HUES6 (cell line): ENCODE measurements around the gene HACL1.
"Not testable (repeated sequence)": the region's sequence is repeated elsewhere in the genome, so short reads cannot be mapped to it uniquely, and the experiment has no call there.

Source experiments
- H3K27ac ChIP-seq: 2 replicates; pipeline ENCODE4 v1.7.0; 2013; ENCODE audit warnings: low read depth, mild to moderate bottlenecking, low read length, inconsistent platforms
- H3K27me3 ChIP-seq: 2 replicates; pipeline ENCODE4 v1.6.1; 2013; ENCODE audit warnings: low read length; ENCODE audit not compliant: control insufficient read depth, insufficient read depth
- H3K36me3 ChIP-seq: 2 replicates; pipeline ENCODE4 v1.6.1; 2013; ENCODE audit warnings: low read length; ENCODE audit not compliant: control insufficient read depth, insufficient read depth
- H3K4me1 ChIP-seq: 2 replicates; pipeline ENCODE4 v1.6.1; 2013; ENCODE audit warnings: low read length; ENCODE audit not compliant: control insufficient read depth, insufficient read depth
- H3K4me3 ChIP-seq: 2 replicates; pipeline ENCODE4 v1.5.1; 2013; ENCODE audit warnings: low read depth, low read length
- H3K9ac ChIP-seq: one replicate; pipeline ENCODE4 v1.6.1; 2013; ENCODE audit warnings: mild to moderate bottlenecking, low read length
- H3K9me3 ChIP-seq: 2 replicates; pipeline ENCODE4 v1.6.1; 2013; ENCODE audit warnings: low read depth, low read length; ENCODE audit not compliant: control insufficient read depth, insufficient read depth

HACL1 gene

DNA sequence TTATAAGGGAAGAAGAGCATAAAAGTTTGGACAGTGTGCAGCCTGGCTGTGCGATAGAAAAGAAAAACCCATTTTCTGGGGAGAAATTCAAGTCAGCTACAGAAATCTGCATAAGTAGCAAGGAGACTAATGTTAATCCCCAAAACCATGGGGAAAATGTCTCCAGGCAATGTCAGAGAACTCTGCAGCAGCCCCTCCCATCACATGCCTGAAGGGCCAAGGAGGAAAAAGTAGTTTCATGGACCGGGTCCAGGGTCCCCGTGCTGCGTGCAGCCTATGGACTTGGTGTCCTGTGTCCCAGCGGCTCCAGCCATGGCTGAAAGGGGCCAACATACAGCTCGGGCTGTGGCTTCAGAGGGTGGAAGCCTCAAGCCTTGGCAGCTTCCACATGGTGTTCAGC lies 51.5 kb downstream of the HACL1 start:
- Histone ChIP-seq H3K27me3 (no peaks in the 10 kb centered on the region), H3K9me3 (no peaks in the 10 kb centered on the region), H3K4me3 (no peak overlapping the region), H3K4me1 (peaks cover 4% of the 10 kb centered on the region; the same call in 1 of the 2 replicates), H3K9ac (no peak overlapping the region), H3K36me3 (no peaks in the 10 kb centered on the region; the same call in 1 of the 2 replicates), H3K27ac (no peak overlapping the region)

DNA sequence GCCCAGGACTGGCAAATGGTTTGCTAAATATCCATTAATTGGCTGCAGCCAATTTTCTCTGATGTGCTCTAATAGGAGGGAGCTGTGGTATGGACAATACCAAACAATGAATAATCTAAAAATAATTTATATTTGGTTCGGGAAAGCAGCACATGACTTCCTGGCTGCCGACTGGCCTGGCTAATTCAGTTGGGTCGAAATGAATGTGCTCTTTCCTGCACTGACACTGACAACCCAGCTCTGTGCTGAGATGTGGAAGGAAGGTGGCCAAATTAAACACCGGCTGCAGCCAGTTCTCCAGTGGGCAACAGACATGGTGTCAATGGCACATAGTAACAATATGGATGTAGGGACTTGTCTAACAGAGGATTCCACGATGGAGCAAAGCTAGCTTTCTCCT lies 58.8 kb downstream of the HACL1 start:
- Histone ChIP-seq H3K9ac (no peak overlapping the region), H3K4me1 (no peaks in the 10 kb centered on the region), H3K27ac (no peak overlapping the region), H3K36me3 (no peaks in the 10 kb centered on the region), H3K27me3 (no peaks in the 10 kb centered on the region), H3K4me3 (no peak overlapping the region), H3K9me3 (no peaks in the 10 kb centered on the region)

DNA sequence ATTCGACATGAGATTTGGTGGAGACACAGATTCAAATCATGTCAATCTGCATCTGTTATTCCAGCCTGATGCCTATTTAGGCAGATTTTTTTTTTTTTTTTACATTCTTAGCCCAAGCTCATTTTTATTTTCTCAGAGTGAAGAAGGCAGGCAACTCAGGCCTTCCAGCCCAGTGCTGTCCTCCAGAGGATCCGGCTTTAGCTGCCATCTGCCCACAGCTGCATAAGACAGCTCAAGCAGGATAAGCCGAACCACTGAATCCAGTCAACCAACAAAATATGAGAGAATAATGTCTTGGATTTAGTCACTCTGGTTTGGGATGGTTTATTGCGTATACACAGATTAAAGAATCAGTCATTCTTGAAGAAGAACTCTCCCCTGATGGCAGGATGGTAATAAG lies 60.0 kb downstream of the HACL1 start:
- no peaks in the 10 kb centered on the region for H3K27me3 ChIP-seq
- H3K9ac ChIP-seq, result no peak overlapping the region
- no peaks in the 10 kb centered on the region for H3K4me1 ChIP-seq
- no peak overlapping the region for H3K27ac ChIP-seq
- no peak overlapping the region for H3K4me3 ChIP-seq
- no peaks in the 10 kb centered on the region for H3K36me3 ChIP-seq
- no peaks in the 10 kb centered on the region for H3K9me3 ChIP-seq

DNA sequence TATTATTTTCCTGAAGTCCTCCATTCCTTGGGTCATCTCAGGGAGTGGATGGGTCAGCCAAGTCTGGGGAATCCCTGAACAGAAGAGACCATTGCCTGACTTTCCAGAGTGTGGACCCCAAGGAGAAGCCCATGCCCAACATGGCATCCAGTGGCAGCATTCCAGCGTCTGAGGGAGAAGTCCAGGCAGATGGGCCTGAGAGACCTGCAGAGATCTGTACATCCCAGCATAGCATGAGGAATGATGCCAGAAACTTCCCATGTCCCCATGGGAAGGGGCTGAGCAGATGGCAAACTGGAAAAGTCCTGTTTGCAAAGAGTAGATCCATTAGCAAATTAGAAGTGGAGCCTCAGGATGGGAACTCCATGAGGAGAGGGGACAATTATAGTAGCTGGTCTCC lies 62.3 kb downstream of the HACL1 start:
- Histone ChIP-seq H3K9me3 (no peaks in the 10 kb centered on the region), H3K9ac (no peak overlapping the region), H3K4me1 (no peaks in the 10 kb centered on the region), H3K4me3 (no peak overlapping the region), H3K36me3 (no peaks in the 10 kb centered on the region), H3K27me3 (no peaks in the 10 kb centered on the region), H3K27ac (no peak overlapping the region)

DNA sequence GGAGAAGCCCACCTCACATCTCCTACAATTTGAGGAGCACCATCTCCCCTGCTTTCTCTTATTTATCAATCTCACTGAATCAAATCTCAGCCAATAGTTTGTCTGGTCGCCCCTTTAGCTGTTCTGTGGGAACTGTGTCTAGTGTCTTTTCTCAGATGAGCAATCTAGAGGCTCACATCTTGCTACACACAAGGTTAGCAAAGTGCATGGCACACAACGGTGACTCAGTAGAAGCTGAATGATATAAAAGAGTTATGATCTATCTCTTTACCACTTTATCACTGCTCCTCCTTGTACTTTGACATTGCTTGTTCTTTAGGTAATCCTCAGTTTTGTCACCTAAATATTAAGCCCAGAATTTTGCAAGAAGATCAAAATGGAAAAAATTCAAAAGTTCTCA lies 63.0 kb downstream of the HACL1 start:
- H3K27me3 ChIP-seq, result no peaks in the 10 kb centered on the region

DNA sequence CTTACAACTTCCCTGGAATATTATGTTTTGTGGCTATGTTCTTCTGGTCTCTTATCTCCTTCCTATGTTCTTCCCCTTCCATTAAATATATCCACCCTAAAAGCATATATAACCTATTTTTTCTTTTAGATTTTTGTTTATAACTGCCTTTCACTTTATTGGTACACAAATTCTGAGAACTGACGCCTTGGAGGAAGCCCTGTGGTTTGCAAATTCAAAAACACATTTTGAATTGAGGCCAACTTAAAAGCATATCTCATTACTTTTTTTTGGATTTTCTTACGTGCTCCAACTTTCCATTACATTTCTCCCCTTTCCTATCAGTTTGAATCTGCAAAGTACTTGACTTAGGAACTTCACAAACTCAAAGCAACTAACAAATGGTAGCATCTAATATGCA lies 64.5 kb downstream of the HACL1 start:
- Histone ChIP-seq H3K4me1 (no peaks in the 10 kb centered on the region), H3K9me3 (no peaks in the 10 kb centered on the region), H3K9ac (no peak overlapping the region), H3K4me3 (no peak overlapping the region), H3K27ac (no peak overlapping the region), H3K36me3 (no peaks in the 10 kb centered on the region), H3K27me3 (no peaks in the 10 kb centered on the region)

More for the DNA sequence above, 63.0 kb downstream of the HACL1 start:
- Histone ChIP-seq H3K4me3 (no peak overlapping the region), H3K27ac (no peak overlapping the region), H3K4me1 (no peaks in the 10 kb centered on the region), H3K9ac (no peak overlapping the region), H3K9me3 (no peaks in the 10 kb centered on the region), H3K36me3 (no peaks in the 10 kb centered on the region)

DNA sequence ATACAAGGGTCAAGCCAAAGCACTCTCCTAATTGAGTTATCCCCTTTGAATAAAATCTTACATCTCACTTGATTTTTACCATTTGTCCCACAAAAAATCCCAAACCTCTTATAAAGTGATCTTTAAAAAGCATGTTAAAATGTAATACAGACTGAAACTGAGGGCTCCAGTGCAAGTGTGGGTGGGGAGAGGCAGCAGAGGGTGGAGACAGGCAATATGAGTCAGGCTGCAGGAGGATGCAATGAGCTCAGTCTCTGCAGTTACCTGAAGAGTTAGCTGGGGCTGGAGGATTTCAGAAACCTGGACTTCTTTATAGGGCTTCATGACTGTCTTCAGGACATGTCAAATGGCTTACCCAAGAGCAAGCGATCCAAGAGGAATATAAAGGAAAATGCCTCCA lies 65.6 kb downstream of the HACL1 start:
- Histone ChIP-seq H3K9me3 (no peaks in the 10 kb centered on the region), H3K27me3 (no peaks in the 10 kb centered on the region), H3K9ac (no peak overlapping the region), H3K36me3 (no peaks in the 10 kb centered on the region), H3K4me1 (no peaks in the 10 kb centered on the region), H3K27ac (no peak overlapping the region), H3K4me3 (no peak overlapping the region)

DNA sequence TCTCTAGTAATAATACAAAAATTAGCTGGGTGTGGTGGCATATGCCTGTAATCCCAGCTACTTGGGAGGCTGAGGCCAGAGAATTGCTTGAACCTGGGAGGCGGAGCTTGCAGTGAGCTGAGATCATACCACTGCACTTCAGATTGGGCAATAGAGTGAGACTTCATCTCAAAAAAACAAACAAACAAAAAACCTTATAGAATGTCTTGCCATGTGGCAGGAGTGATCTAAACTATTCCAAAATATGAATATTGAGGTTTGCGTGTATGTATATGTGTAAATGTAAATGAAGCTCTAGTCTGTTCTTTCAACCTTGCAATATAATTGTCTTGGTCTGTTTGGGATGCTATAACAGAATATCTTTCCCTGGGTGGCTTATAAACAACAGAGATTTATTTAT lies 68.8 kb downstream of the HACL1 start:
- H3K27me3 ChIP-seq, H3K36me3 ChIP-seq: not testable (repeated sequence)

DNA sequence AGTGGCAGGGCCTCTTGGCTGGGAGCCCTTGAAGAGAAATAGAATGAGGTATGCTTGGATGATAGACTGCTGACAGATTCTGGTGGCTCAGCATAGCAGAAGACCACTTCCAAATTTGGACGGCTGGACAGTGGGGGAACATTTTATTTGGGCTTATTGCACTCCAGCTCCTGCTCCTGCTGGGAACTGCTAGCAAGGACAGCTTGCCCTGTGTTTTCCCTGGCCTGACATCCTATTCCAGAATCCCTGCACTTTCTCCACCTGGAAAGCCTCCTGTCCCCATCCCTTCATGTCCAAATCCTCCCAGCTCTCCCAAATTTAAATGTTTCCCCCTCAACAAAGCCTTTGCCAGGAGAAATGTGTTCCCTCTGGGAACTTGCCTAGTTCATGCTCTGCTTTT lies 70.0 kb downstream of the HACL1 start:
- no peaks in the 10 kb centered on the region for H3K36me3 ChIP-seq
- H3K9me3 ChIP-seq, result no peaks in the 10 kb centered on the region
- no peaks in the 10 kb centered on the region for H3K27me3 ChIP-seq
- peaks cover 4% of the 10 kb centered on the region; the same call in 1 of the 2 replicates for H3K4me1 ChIP-seq
- no peak overlapping the region for H3K27ac ChIP-seq
- no peak overlapping the region for H3K9ac ChIP-seq
- H3K4me3 ChIP-seq, result no peak overlapping the region

More for the DNA sequence above, 68.8 kb downstream of the HACL1 start:
- not testable (repeated sequence) for H3K9me3 ChIP-seq, H3K27ac ChIP-seq, H3K4me3 ChIP-seq, H3K4me1 ChIP-seq, H3K9ac ChIP-seq

DNA sequence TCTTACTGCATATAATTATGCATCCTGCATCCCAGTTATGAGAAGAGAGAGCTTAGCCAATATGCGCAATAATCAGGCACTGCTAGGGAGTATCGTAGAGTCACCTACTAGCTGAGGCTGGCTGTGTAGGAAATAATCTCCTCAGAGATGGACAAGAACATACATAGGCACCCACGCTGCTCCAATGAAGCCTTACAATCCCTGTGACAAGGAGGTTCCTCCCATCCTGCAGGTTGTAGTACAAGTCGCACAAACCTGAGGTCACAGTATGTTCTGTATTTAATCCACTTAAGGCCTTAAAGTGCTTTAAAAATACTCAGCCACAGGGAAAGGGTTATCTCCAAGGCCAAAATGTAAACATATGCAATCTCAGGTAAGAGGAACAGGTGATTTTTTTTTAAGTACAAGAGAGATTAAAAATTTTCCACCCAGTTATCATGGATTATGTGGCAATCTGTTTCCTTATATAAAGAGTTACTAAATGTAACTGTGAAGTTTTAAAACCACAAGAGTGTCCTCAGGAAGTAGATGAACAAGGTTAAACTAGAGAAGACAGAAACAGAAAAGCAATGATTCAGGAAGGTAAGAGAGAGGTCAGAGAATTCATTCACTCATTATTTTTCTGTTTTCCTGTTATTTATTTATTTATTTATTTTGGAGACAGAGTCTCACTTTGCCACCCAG lies 72.4 kb downstream of the HACL1 start:
- no peak overlapping the region for H3K4me3 ChIP-seq
- H3K36me3 ChIP-seq, result no peaks in the 10 kb centered on the region
- no peak overlapping the region for H3K9ac ChIP-seq
- H3K27me3 ChIP-seq, result no peaks in the 10 kb centered on the region
- H3K4me1 ChIP-seq, result peaks cover 4% of the 10 kb centered on the region; the same call in 1 of the 2 replicates
- no peaks in the 10 kb centered on the region for H3K9me3 ChIP-seq
- no peak overlapping the region for H3K27ac ChIP-seq

DNA sequence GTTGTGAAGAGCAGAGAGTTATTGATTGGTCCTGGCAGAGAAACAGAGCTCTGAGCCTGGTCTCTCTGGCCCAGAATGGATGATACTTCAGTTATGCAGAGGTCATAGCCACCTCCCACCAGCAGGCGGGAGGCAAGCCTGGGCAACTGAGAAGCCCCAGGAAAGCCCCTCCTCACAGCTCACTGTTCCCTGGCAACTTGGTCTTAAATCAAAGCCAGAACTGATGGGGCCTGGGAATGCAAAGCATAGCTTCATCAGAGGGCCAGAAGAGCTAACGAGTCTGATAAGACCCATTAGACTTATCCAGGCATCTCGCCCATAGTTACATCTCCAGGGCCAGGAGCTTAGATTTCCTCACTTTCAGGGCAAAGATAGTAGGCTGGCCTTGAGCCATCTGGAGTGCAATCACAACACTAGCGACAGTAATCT lies 74.3 kb downstream of the HACL1 start:
- H3K36me3 ChIP-seq, result no peaks in the 10 kb centered on the region
- no peaks in the 10 kb centered on the region for H3K27me3 ChIP-seq
- H3K9ac ChIP-seq, result no peak overlapping the region
- H3K4me1 ChIP-seq, result peaks cover 4% of the 10 kb centered on the region; the same call in 1 of the 2 replicates
- no peak overlapping the region for H3K27ac ChIP-seq
- H3K4me3 ChIP-seq, result no peak overlapping the region
- H3K9me3 ChIP-seq, result no peaks in the 10 kb centered on the region
